ENCODE measurements around the gene FAM193B.
"Not testable (repeated sequence)": the region's sequence is repeated elsewhere in the genome, so short reads cannot be mapped to it uniquely, and the experiment has no call there.

The FAM193B gene

GRCh38 chr5:177537389-177538361 lies 16.7 kb downstream of the FAM193B start:
- no peak for DNase-seq (ENCODE audit: low spot score)

GRCh38 chr5:177536386-177536785 lies 18.0 kb downstream of the FAM193B start:
- no peak for DNase-seq (ENCODE audit: low spot score)

DNA sequence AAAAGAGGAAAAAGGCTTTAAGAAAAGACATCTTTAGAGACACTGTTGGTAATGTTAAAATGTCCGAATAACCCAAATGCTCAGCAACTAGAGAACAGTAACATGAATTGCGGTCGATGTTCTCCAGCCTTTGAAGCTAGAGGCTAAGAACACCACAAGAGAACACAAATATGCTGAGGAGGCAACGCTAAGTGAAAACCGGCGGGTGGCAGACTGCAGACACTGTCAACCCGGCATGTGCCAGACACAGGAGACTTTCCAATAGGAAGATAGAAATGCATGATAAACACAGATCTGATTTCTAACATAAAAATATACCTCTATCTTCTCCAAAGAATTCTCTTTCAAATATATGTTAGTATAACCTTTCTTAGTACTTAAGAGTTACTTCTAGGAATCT lies 19.2 kb downstream of the FAM193B start:
- no peak for DNase-seq (ENCODE audit: low spot score)

GRCh38 chr5:177534433-177534832 lies 19.9 kb downstream of the FAM193B start:
- DNase-seq (ENCODE audit: low spot score) = not testable (repeated sequence)

DNA sequence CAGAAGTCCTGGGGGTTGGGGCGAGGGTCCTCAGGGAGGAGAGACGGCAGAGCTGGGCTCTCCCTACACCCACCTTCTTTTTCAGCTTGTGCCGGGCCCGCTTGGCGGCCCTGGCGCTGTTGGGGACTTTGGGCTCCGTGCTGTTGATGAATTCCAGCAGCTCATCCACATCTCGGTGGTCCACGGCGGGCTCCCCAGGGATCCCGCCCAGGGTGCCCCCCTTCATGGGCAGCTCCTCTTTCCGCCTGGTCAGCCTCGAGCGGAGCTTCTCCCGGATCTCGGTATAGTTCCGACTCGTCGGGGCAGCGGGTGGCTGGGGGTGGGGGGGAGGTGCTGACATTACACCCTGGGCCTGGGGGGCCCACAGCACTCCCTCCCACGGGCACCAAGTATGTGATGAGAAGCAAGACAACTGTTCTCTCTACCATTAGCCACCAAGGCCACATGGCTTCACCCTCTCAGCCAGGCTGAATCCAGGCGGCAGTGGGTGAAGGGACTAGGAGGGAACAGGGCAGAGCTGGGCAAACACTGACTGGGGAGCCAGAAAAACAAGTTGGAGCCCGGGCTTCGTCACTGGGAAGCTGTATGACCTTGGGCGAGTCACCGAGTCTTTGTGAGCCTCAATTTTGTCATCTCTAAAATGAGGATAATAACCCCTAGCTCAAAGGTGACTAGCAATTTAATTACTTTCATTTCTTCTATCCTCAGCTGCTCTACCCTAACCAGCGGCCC lies 23.0 kb downstream of the FAM193B start:
- DNase-seq (ENCODE audit: low spot score) = no peak

- DNase-seq (ENCODE audit: low spot score) = no peak
Measured at GRCh38 chr5:177530638-177531037, 23.7 kb downstream of the FAM193B start.

- no peak for DNase-seq (ENCODE audit: low spot score)
Measured at GRCh38 chr5:177529247-177530203, 24.8 kb downstream of the FAM193B start.

DNA sequence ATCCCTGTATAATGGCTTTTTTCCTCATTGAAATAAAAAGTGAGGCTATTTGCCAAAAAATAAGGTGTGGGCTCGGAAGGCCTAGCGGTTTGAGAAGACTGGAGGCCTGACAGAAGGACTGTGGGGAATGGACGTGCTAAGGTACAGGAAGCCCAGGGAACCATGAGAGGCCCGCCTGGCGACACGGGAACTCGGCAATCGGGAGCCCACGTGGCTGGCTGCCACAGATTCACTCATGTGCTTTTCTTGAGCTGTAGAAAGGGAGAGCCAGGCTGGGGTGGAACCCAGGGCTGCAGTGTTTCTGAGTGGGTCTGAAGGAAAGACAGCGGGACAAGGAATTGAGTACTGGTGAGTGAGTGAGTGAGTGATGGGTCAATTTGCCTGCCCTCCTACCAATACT lies 25.7 kb downstream of the FAM193B start:
- DNase-seq (ENCODE audit: low spot score) = no peak

GRCh38 chr5:177527595-177527994 lies 26.8 kb downstream of the FAM193B start:
- DNase-seq (ENCODE audit: low spot score) = no peak

- DNase-seq (ENCODE audit: low spot score) = no peak
Measured at GRCh38 chr5:177526791-177527190, 27.6 kb downstream of the FAM193B start.

- no peak for DNase-seq (ENCODE audit: low spot score)
Measured at GRCh38 chr5:177526191-177526590, 28.2 kb downstream of the FAM193B start.

DNA sequence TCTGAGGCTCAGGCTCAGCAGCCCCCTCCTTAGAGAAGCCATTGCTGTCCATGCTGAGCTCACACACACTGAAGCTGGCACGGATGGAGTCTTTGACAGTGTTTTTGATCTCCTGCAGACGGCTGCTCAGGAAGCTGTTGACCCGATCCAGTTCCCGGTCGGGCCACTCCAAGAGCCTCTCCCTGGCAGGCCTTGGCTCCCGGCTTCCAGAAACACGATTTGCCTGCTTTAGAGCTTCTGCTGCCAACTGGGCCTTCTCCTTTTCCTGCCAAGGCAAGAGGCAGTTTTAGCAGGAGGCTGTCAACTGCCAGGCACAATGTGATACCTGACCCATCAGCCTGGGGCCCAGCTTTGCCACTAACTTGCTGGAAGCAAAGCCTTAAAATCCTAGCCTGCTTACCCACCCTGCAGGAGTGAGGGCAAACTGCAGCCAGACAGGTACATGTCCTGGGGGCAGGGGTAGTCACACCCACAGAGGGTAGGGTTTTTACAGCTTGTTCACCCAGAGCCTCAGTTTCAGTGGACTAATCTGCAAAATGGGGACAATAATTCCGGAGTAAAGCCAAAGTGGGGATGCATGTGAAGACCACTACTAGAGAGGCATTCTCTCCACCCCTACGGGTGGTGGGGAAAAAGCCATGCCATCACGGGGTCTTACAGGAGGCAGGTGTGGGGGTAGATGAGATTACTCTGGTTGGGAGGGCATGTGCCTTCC lies 29.3 kb downstream of the FAM193B start:
- no peak for DNase-seq (ENCODE audit: low spot score)

DNA sequence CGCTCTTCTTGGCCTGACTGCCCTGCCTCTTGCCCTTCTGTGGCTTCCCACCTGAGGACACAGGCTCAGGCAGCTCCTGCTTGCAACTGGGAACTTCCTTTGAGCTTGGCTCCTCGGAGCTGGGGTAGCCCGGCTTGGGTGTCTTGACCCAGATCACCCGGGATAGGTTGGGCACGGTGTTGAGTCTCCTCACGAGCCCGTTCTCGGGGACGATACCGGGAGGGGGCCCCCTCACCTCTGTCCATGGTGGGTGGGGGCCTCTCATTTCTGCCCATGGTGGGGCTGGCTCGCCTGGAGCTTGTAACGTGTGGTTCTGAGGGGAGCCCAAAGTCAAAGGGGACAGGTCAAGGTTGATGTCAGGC lies 29.8 kb downstream of the FAM193B start:
- no peak for DNase-seq (ENCODE audit: low spot score)

GRCh38 chr5:177523711-177524538 lies 30.4 kb downstream of the FAM193B start:
- no peak for DNase-seq (ENCODE audit: low spot score)

- DNase-seq (ENCODE audit: low spot score) = no peak
Measured at GRCh38 chr5:177520916-177521513, 33.3 kb downstream of the FAM193B start.

DNA sequence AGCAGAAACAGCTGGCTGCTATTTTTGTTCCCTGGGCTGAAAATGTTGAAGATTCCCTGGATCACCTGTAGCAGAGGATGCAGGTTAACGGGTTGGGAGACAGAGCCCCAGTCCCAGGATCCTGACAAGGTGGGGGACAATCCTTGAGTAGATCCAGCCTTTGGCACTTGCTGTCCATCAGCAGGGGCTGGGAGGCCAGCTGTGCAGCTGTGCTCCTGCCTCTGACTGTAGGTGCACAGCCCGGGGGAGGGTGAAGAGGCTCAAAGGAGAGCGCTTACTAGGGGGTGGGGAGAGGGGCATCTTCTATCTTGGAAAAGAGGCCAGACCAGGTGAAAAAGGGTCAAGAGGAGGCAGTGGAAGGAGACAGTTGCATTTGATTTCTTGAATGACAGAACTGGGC lies 34.1 kb downstream of the FAM193B start:
- DNase-seq (ENCODE audit: low spot score) = no peak

GRCh38 chr5:177519463-177520235 lies 34.7 kb downstream of the FAM193B start:
- DNase-seq (ENCODE audit: low spot score) = no peak

DNA sequence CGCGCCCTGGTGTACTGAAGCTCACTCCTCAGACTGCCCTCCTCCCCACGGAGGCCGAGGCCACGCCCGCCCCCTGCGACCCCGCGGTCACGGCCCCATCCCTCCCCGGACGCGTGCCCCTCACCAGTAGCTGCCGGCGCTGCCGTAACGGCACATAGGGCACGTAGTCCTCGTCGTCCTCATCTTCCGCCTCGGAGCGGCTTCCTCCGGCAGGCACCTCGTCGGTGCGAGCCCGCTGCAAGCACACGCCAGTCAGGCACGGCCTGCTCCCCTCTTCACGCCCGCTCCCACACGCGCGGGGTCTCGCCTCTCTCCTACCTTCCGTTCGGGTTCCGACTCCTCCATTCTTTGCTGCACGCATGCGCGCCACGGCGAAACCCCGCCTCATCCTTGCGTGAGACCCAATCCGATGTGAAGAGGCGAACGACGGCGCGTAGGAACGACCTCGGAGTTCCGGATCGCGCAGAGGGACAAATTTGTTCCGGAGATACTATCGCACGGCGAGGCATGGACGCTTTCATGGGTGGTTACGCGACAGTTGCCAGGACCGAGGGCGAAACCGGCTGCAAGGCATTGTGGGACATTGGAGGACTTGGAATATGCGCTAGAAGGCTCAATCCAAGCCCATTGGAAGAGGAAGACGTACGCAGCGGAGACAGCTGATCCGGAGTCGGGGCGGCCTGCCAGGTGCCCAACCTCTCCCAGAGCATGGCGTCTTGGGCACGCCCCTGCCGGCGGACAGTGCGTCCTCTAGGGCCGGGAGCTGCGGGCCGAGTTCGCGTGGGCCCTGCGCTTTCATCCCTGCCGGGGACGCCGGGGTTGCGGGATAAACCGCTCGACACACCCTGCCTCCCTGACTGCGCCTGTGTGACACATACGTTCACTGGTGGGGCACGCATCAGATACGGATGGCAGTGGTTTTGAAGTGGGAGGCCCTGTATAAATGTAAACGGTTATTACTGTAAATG lies 37.5 kb downstream of the FAM193B start, which contains the start of gene DDX41:
Gene DDX41, minus strand, starts transcription at position 361 of the 968 bp plus-strand sequence. Its CDS starts 16 bp downstream, at position 345.
- DNase-seq (ENCODE audit: low spot score) = peak; percentile 99
